Activated T-cell treated with anti-CD3 and anti-CD28 coated beads for 48 hours (primary cell): ENCODE measurements around the gene HINT2.

Experiments
- DNase-seq: peaks from one replicate; pipeline ENCODE4 v3.0.0-alpha.2; 2020; ENCODE audit warnings: low read depth

HINT2 gene

DNA sequence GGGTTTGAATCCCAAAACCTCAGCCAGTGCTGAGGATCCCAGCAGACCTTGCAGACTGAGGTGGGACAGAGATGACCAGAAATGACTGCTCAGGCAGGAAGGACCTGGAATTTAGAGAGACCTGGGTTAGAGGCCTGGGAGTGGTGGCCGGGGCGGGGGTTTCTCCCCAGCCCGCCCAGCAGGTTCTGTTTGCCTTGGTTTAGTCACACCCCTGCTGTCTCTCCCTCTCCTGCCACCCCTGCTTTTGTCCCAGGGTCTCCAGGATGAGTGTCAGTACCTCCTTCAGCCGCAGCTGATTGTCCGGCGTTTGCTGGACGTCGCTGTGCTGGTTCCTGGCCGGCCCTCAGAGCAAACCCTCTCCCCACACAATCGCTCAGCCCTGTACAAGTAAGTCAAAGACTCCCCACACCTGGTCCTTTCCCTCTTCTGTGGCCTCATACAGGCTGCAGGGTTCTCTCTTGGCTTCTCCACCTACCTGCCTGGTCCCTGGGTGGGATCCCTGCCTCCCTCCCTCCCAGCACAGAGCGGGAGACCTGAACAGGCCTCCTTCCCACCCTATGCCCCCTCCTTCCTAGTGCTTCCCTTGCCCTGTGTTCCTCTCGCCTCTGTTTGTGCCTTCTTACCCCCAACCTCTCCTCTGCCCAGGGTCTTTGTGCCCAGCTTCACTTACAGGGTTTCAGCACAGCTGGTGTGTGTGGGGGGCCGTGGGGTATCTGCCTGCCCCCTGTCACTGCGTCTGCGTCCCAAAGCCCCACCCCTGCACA lies 26.2 kb upstream of the HINT2 start:
- DNase-seq, result no peak

- DNase-seq, result no peak
Measured at GRCh38 chr9:35839926-35840325, 25.1 kb upstream of the HINT2 start.

DNA sequence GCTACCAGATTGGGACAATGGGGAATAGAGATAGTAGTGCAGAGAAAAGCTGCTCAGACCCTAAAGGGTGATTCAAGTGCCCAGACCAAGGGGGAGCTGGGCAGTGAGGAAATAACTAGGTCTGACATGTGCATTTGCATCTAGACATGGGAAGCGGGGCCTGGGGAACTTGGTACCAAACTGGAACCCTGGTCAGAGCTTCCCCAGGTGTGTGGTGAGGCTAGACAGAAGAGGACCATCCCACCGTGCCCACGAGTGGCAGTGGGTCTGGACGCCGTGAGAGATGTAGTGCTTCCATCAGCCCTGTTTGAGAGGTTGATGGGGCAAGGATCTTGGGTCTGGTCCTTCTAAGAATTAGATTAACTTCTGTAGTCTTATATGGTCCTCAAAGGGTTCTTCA lies 21.8 kb upstream of the HINT2 start:
- DNase-seq, result no peak

DNA sequence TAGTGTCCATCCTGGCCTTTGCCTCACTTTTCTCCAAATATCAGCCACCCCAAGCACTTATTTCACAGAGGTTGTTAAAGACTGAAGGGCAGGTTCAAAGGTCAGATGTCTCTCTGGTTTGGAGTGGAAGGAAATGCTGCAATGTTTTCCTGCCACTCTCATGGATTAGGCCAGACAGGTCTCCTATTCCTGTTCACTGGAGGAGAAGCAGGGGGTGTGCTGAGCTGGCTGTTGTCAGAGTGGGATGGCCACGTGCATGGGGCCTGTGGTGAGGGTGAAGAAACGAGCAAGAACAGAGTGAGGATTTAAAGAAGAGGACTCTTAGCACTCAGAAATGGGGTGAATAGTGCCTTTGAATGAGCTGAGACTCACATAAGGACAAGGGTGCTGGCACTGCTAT lies 20.9 kb upstream of the HINT2 start:
- DNase-seq, result no peak

GRCh38 chr9:35835216-35835632 lies 20.4 kb upstream of the HINT2 start:
- DNase-seq, result no peak

GRCh38 chr9:35834260-35835215 lies 19.7 kb upstream of the HINT2 start:
- DNase-seq, result no peak

DNA sequence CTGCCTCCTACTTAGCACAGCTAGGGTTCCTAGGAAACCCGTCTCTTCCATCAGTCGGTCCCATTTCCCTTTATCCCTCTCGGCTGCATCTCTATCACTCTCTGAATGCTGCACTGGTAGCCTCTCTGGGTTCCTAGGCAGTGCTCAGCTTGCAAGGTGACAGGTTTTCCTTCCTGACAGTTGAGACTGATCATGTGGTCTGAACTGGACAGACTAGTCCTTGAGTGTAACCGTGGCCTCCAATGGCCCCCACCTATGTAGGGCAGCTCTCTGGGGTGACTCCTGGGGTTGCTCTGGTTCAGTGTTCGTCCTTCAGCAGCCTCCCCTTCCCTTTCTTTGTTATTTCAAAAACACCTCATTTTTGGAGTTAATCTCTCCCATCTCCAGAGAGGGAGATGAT lies 18.0 kb upstream of the HINT2 start:
- DNase-seq, result no peak

DNA sequence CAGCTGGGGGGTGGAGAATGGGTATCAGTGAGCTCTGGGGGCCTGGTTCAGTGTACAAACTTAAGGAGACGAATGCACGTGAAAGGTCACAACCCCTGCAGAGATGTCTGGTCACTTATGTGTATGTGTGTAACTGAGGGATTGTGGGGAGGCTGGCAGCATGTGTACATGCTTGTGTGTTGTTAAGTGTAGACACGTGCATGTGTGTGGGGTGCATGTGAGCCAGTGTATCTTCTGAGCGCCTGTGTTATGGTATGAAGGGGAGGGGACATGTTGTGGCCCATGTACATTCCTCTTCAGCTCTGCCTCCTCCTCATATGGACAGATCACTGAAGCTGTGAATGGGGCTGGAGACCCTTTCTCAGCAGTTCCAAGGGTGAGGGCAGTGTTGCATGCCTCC lies 16.2 kb upstream of the HINT2 start:
- DNase-seq, result no peak

DNA sequence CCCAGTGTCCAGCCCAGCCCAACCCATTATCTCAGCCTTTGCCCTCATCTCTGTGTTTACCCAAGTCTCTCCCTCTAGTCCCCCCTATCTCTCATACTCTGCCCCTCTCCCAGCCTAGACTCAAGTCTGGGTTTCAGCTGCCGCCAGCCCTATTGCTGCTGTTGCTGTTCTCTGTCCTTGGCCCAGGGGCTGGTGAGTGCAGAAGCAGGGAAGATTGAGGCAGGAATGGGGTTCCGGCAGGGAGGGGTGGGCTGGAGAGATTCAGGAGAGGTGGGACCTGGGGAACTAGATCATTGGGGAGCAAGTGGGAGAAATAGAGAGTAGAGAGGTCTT lies 14.9 kb upstream of the HINT2 start:
- no peak for DNase-seq

DNA sequence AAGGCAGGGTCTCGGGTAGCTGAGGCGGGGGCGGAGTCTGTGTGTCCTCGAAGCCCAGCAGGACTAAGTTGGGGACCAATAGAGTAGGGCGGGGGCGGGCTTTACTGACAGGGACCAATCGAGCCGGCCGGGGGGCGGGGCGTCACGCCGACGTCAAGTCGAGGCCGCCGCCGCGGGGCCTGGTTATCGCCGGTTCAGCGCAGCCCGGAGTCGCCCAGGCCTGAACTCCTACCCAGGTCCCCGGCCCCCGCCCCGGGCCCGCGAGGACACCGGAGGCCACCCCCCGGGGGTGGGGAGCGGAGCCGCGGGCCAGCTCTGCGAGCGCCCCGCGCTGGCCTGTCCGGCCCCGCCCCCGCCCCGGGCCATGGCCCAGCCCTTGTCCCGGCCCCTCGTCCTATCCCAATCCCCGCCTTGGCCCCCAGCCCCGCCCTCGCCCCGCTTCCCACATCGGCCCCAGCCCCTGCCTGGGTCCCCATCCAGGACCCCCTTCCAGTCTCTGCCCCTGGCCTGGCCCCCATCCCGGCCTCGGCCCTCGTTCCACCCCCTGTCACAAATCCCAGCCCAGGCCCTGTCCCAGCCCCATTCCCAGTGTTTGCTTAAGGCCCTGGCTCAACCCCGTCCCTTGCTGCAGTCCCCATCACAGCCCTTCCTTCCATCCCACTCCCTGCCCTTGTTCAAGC lies 14.4 kb upstream of the HINT2 start, which contains the start of gene TMEM8B:
Gene TMEM8B (plus strand): TSS at position 145 of the 680 bp plus-strand sequence. CDS start 220 bp downstream, at position 365.
- peak; percentile 91 for DNase-seq

DNA sequence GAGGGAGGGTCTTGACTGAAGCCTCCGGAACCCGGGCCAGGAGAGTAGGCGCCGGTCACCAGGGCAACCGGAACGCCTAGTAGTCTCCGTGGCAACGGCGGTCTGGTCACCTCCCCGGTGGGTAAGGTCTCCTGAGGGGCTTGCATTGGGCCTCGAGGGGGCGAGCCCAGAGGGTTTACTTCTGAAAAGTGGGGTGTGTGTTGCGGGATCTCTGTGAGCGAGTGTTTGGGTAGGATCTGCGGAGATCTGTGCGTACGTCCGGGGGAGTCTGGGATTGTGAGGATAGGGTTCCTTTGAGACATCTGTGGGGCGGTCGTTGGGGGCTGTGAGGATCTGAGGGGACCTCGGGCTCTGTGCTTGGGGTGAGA lies 13.9 kb upstream of the HINT2 start, which contains the start of gene FAM221B:
Gene FAM221B (minus strand): TSS at position 17 of the 368 bp plus-strand sequence. CDS start 2,571 bp downstream, outside the sequence.
- DNase-seq, result no peak

GRCh38 chr9:35827486-35827885 lies 12.6 kb upstream of the HINT2 start:
- no peak for DNase-seq

DNA sequence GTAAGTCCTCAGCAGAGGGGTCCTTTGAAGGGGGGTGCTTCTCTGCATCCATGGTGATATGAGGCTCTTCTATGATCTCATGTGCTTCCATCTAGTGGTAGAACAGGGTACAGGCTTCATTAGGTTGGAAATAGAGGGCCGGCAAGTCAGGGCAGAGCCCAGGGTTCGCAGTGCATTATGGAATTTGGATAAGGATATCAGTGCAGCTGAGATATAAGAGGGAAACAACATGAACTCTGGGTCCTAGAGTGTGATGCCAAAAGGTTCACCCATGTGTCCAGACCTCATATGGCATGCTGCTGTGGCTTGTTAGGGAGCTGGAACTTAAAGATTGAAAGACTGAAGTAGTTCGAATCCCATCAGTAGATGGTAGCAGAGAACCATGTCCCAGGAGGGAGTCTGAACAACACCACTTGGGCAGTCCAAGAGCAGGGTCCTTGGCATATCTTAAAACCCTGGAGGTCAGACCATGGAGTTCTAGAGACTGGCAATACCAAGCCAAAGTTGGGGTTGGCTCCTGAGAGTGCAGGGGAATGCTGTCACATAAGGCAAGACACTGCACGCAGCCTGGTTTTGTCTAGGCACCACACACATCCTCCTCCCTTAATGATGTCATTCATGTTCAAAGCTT lies 11.3 kb upstream of the HINT2 start:
- DNase-seq, result no peak

DNA sequence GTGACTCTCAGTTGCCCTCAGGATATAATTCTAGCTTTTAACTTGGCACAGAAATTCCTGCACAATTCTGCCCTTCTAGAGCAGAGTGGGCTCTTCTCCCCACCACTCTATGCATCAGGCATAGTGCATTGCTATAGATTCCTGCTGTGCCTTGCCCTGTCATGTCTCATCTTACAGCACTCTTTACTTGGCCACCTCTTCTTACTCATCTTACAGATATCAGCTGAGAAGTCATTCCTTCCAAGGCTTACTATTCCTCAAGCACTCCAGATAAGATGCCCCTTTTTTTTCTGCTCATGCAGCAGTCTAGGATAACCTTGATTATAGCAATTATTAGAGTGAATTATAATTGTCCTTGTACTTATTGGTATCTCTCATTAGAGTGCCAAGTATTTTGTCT lies 8.1 kb upstream of the HINT2 start:
- DNase-seq, result no peak

- no peak for DNase-seq
Measured at GRCh38 chr9:35820076-35820475, 5.2 kb upstream of the HINT2 start.

- DNase-seq, result no peak
Measured at GRCh38 chr9:35818341-35818740, 3.5 kb upstream of the HINT2 start.

GRCh38 chr9:35816708-35817107 lies 1.9 kb upstream of the HINT2 start:
- no peak for DNase-seq

DNA sequence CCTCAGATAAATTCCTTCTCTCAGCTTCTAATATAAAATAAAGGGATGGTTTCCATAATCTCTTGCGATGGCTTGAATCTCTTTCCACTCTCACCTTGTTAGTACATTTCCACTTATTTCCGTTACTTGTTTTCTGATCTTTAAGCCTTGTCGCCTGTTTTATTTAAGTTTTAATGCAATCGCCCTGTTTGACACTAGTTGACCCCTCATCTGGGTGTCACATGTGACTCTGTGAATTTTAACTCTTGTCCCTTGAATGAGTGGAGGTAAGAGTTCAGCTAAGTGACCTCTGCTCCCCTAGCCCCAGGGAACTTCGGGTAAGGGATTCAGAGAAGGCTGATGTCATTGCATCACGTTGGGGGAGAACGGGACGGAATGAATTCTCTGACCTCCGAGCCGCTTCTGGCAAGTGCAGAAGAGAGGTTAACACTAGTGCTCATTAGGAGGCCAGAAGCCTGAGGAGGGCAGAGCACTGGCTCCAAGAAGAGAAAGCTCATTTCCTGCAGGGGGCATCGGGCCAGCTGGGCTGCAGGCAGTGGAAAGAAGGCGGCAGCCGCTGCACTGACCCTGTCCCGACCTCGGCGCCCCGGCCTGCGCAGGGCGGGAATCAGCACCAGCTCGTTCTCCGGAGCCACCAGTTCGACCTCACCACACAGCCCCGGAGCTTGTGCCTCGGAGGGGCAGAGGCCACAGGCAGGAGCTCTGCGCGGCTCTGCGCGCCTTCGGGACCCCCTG lies 569 bp downstream of the HINT2 start:
- DNase-seq, result peak; percentile 28

DNA sequence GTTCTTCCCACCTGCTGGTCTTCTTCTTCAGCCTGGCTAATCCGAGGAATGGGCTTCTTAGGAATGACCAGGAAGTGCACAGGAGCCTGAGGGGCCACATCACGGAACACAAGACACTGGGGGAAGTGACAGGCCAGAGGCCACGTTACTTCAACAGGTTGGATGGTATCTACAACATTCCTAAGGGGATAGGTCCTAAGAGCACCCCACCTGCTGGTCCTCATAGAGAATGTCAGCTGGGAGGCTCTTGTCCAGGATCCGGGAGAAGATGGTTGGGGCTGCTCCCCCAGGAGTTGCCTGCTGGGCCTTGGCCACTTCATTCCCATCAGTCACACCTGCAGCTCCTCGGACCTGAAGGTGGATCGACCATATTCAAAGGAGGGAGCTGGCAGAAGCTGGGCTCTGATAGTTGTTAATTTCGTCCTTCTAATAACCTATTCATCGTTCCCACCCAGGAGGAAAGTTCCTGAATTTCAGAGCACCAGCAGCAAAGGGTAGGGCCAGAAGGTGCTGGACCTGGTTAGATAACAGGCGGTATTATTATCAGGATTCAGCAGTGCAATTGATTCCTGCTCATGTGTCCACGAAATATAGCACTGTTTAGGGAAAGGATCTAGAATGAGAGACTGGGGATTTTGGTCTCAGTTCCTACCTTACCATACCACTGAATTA lies 1.3 kb downstream of the HINT2 start:
- no peak for DNase-seq

GRCh38 chr9:35812025-35812602 lies 2.7 kb downstream of the HINT2 start, which contains the start of gene SPAG8:
TSS of gene SPAG8 (minus strand) at chr9:35812262. CDS start at chr9:35812147, 115 bp downstream.
- peak; percentile 87 for DNase-seq
